ENCODE data around the gene IMP4.

The IMP4 gene

GRCh38 chr2:130378206-130378897 is 35.7 kb downstream of the IMP4 start:
- DNase-seq (ENCODE audit: low read depth), result no peak

- DNase-seq (ENCODE audit: low read depth), result no peak
Observed at GRCh38 chr2:130378898-130379214, 36.2 kb downstream of the IMP4 start.

GRCh38 chr2:130380096-130380934 is 37.6 kb downstream of the IMP4 start:
- DNase-seq (ENCODE audit: low read depth), result no peak

GRCh38 chr2:130381145-130381544 is 38.4 kb downstream of the IMP4 start:
- no peak for DNase-seq (ENCODE audit: low read depth)

- no peak for DNase-seq (ENCODE audit: low read depth)
Observed at GRCh38 chr2:130381619-130382018, 38.9 kb downstream of the IMP4 start.

GRCh38 chr2:130382313-130382917 is 39.7 kb downstream of the IMP4 start:
- no peak for DNase-seq (ENCODE audit: low read depth)

- DNase-seq (ENCODE audit: low read depth), result no peak
Observed at GRCh38 chr2:130385709-130386108, 43.0 kb downstream of the IMP4 start.

- DNase-seq (ENCODE audit: low read depth), result no peak
Observed at GRCh38 chr2:130387071-130387400, 44.3 kb downstream of the IMP4 start.

GRCh38 chr2:130387804-130388203 is 45.1 kb downstream of the IMP4 start:
- no peak for DNase-seq (ENCODE audit: low read depth)

- DNase-seq (ENCODE audit: low read depth), result no peak
Observed at GRCh38 chr2:130388221-130388907, 45.7 kb downstream of the IMP4 start.

- DNase-seq (ENCODE audit: low read depth), result no peak
Observed at GRCh38 chr2:130389358-130389757, 46.7 kb downstream of the IMP4 start.

- DNase-seq (ENCODE audit: low read depth), result no peak
Observed at GRCh38 chr2:130389783-130390182, 47.1 kb downstream of the IMP4 start.

- DNase-seq (ENCODE audit: low read depth), result no peak
Observed at GRCh38 chr2:130390460-130391057, 47.9 kb downstream of the IMP4 start.

- DNase-seq (ENCODE audit: low read depth), result peak; percentile 49
Observed at GRCh38 chr2:130391058-130391871, 48.6 kb downstream of the IMP4 start.

GRCh38 chr2:130391872-130392670 is 49.4 kb downstream of the IMP4 start:
- DNase-seq (ENCODE audit: low read depth), result no peak

GRCh38 chr2:130393318-130393910 is 50.7 kb downstream of the IMP4 start:
- DNase-seq (ENCODE audit: low read depth), result no peak
